ENCODE measurements around the gene CFAP100. TPM values are rescaled to one million over a fixed set of nuclear protein-coding genes. Genes with fewer than 3 reads are reported as not detected.

CFAP100 gene
- total RNA-seq, 4 donors from 2014 or later = not detected

DNA sequence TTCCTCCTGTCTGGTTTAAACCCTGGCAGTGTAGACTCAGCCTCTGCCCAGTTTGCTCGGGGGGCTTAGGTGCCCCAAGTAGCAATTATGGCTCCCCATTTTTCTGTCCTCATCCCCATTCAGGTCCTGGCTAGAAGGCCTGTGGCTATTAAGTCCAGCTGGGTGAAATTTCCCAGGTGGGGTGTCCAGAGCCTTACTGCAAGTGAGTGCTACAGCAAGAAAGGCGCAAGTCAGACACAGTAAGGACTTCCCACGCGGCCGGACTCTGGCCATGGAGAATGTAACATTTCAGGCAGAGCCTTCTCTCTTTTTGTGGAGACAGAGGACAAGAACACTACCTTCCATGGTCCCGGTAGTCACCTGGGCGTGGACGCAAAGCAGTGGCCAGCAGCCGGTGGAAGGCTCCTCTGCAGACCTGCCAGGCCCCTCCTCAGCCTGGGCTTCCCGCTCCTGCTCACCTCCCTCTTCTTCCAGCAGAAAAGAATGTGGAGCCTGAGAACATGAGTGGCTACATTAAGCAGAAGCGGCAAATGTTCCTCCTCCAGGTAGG is 23.3 kb downstream of the CFAP100 start:
- Histone ChIP-seq H3K4me3 (no peak overlapping the region), H3K4me1 (no peaks in the 10 kb centered on the region), H3K36me3 (no peaks in the 10 kb centered on the region), H3K27me3 (peaks cover 46% of the 10 kb centered on the region), H3K27ac (no peak overlapping the region), H3K9me3 (no peaks in the 10 kb centered on the region)
- TF ChIP-seq POLR2A (IDR thresholded peaks at IDR 0.05) (no peak), EP300 (IDR thresholded peaks at IDR 0.05; ENCODE audit: low read depth) (no peak), CTCF (IDR thresholded peaks at IDR 0.05) (no peak), POLR2AphosphoS5 (IDR thresholded peaks at IDR 0.05) (no peak)
- in situ Hi-C loops (cut with MboI; ENCODE audit: low pct_ligation_motif_present in 1 of 4, low pct_unique_long_range_greater_than_20kb in 1 of 4, low sequenced_read_pairs in 3 of 4) = no loop called here
- no peak for DNase-seq
- 88% methylated on average over 11 of the region's 11 CpGs; no CpG with 5 or more reads in 1 of the 2 donors for WGBS, 2 donors (ENCODE audit: low coverage in 1 of 2)
- intact Hi-C loops (cut with DNase I; ENCODE audit: low total_unique reads) = no loop called here

DNA sequence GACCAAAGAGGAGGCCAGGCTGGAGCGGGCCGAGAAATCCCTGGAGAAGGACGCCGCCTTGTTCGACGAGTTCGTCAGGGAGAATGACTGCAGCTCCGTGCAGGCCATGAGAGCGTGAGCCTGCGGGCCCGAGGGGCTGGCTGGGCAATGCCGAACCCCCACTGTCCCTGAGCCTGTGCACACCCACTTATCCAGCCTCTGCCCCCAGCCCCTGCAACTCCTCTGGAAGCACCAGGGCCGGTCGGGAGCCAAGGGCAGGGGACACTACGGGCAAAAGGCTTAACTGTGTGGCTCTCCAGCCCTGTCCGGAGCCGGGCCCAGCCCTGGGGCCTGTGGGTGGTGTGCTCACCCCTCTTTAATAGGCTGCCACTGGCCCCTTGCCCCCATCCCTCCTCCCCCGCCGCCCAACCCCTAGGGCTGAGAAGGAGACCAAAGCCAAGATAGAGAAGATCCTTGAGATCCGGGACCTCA is 24.0 kb downstream of the CFAP100 start:
- intact Hi-C loops (cut with DNase I; ENCODE audit: low total_unique reads) = no loop called here
- no peak for DNase-seq
- TF ChIP-seq EP300 (IDR thresholded peaks at IDR 0.05; ENCODE audit: low read depth) (no peak), POLR2AphosphoS5 (IDR thresholded peaks at IDR 0.05) (no peak), CTCF (IDR thresholded peaks at IDR 0.05) (no peak), POLR2A (IDR thresholded peaks at IDR 0.05) (no peak)
- Histone ChIP-seq H3K4me1 (no peaks in the 10 kb centered on the region), H3K4me3 (no peak overlapping the region), H3K27me3 (peaks cover 46% of the 10 kb centered on the region), H3K36me3 (no peaks in the 10 kb centered on the region), H3K9me3 (no peaks in the 10 kb centered on the region), H3K27ac (no peak overlapping the region)
- 91% methylated on average over 20 of the region's 20 CpGs; no CpG with 5 or more reads in 1 of the 2 donors for WGBS, 2 donors (ENCODE audit: low coverage in 1 of 2)
- in situ Hi-C loops (cut with MboI; ENCODE audit: low pct_ligation_motif_present in 1 of 4, low pct_unique_long_range_greater_than_20kb in 1 of 4, low sequenced_read_pairs in 3 of 4) = no loop called here

DNA sequence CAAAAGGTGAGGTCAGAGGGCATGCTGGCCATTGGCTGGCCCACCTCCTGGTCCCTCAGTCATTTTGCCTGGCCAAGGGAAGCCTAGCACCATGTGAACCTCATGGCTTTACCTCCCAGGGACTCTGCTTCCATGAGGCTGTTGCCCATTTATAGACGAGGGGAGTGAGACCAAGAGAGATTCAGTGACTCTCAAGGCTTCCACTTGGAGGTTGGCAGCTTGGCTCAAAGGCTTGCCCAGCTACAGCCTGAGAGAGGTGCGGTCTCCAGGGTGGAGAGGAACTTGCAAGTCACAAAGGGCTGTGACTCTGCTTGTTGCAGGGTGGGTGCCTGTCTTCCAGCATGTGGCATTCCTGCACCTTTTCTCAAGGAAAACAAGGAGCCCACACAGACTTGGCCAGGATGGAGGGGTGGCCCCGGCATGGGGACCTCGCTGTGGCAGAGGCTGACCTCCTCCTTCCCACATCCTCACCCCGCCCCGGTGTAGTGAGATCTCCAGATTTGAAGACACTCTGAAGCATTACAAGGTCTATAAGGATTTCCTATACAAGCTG is 24.5 kb downstream of the CFAP100 start:
- no peak overlapping the region for H3K4me3 ChIP-seq
- H3K36me3 ChIP-seq = no peaks in the 10 kb centered on the region
- peaks cover 45% of the 10 kb centered on the region for H3K27me3 ChIP-seq
- in situ Hi-C loops (cut with MboI; ENCODE audit: low pct_ligation_motif_present in 1 of 4, low pct_unique_long_range_greater_than_20kb in 1 of 4, low sequenced_read_pairs in 3 of 4) = no loop called here
- H3K4me1 ChIP-seq = no peaks in the 10 kb centered on the region
- TF ChIP-seq POLR2A (IDR thresholded peaks at IDR 0.05) = no peak
- TF ChIP-seq CTCF (IDR thresholded peaks at IDR 0.05) = no peak
- TF ChIP-seq POLR2AphosphoS5 (IDR thresholded peaks at IDR 0.05) = no peak
- no peak for TF ChIP-seq EP300 (IDR thresholded peaks at IDR 0.05; ENCODE audit: low read depth)
- H3K9me3 ChIP-seq = no peaks in the 10 kb centered on the region
- H3K27ac ChIP-seq = no peak overlapping the region
- DNase-seq = no peak
- 51 to 70% methylated on average over 2 to 6 of the region's 6 CpGs for WGBS, 2 donors (ENCODE audit: low coverage in 1 of 2)
- intact Hi-C loops (cut with DNase I; ENCODE audit: low total_unique reads) = no loop called here

DNA sequence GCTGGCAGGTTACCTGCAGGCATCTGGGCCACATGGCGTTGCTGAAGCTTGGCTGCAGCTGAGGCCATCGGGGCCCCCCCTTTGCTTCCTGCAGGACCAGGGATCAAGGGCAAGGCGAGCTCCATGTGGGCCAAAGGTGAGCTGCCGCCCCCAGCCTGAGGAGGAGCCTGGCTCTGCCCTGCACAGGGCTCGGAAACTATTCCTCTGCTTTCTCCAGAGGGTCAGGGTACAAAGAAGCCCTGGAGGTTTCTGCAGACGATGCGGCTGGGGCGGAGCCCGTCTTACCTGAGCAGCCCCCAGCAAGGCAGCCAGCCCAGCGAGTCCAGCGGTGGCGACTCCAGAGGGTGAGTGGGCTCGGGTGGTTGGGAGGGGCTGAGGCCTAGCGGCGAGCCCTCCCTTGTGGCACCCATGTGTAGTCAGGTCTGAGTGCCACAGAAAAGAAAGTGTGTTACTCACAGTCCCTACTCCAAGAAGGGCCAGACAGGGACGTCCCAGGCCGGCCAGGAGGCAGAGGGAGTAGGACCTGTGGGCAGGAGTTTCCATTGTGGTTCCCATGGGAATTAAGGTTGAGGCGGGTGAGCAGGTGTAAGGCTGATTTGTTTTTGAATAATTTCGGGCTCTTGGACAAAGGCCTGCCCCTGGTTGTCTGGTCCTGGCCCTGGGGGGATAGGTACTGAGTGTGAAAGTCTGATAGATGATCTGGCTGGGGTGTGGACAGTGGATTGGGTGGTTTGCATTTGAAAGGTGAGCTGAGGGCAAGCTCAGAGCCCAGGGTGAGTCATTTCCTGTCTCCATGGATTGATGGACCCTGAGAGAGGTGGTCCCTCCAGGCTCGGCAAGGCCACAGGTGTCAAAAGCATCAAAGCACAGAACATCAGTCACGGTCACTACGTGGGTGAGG is 25.4 kb downstream of the CFAP100 start:
- Histone ChIP-seq H3K9me3 (no peaks in the 10 kb centered on the region), H3K27me3 (peaks cover 36% of the 10 kb centered on the region), H3K4me1 (no peaks in the 10 kb centered on the region), H3K27ac (no peak overlapping the region), H3K36me3 (no peaks in the 10 kb centered on the region), H3K4me3 (no peak overlapping the region)
- WGBS, 2 donors (ENCODE audit: low coverage in 1 of 2) = 77 to 89% methylated on average over 3 to 21 of the region's 22 CpGs
- TF ChIP-seq EP300 (IDR thresholded peaks at IDR 0.05; ENCODE audit: low read depth) (no peak), CTCF (IDR thresholded peaks at IDR 0.05) (no peak), POLR2AphosphoS5 (IDR thresholded peaks at IDR 0.05) (no peak), POLR2A (IDR thresholded peaks at IDR 0.05) (no peak)
- in situ Hi-C loops (cut with MboI; ENCODE audit: low pct_ligation_motif_present in 1 of 4, low pct_unique_long_range_greater_than_20kb in 1 of 4, low sequenced_read_pairs in 3 of 4) = no loop called here
- intact Hi-C loops (cut with DNase I; ENCODE audit: low total_unique reads) = no loop called here
- no peak for DNase-seq

Measured in transverse colon (tissue), 4 donors.